HepG2 (cell line): ENCODE results near the gene NRN1L. TPM values are rescaled to one million over a fixed set of nuclear protein-coding genes. Genes with fewer than 3 reads are reported as not detected.

Experiments
- AGO1 ChIP-seq: fragments of 200-400 bp; formaldehyde crosslinking; IDR thresholded peaks from 2 replicates; pipeline ENCODE4 v1.6.1; 2017; ENCODE audit warnings: mild to moderate bottlenecking, low read depth, low read length, moderate library complexity; ENCODE audit not compliant: poor library complexity, severe bottlenecking
- CBFB ChIP-seq: sonication (generic); formaldehyde crosslinking; IDR thresholded peaks from 2 replicates; pipeline ENCODE4 v1.4.0; 2020; ENCODE audit warnings: missing genetic modification reagents
- EED ChIP-seq: sonication (generic); formaldehyde crosslinking; IDR thresholded peaks from 2 replicates; pipeline ENCODE4 v1.5.0; 2020; ENCODE audit warnings: mild to moderate bottlenecking, missing genetic modification reagents
- ELF1 ChIP-seq: sonication (generic); formaldehyde crosslinking; IDR thresholded peaks from 2 replicates; pipeline ENCODE4 v1.4.0; 2020; ENCODE audit warnings: missing genetic modification reagents
- GATAD2A ChIP-seq: IDR thresholded peaks from 2 replicates; pipeline ENCODE4 v1.6.1; 2016
- HMG20A ChIP-seq: IDR thresholded peaks from 2 replicates; pipeline ENCODE4 v1.6.1; 2016; ENCODE audit warnings: borderline replicate concordance
- HNF4G ChIP-seq, 2 experiments: sonication (generic) in 1 of 2; formaldehyde crosslinking in 1 of 2; IDR thresholded peaks; 2 replicates each; pipeline versions ENCODE4 v1.4.0 to v1.6.1; 2011 to 2020; ENCODE audit warnings: borderline replicate concordance in 2 of 2, low read depth in 2 of 2, mild to moderate bottlenecking in 2 of 2, low read length in 1 of 2, missing genetic modification reagents in 1 of 2, moderate library complexity in 1 of 2
- JUND ChIP-seq: sonication (generic); formaldehyde crosslinking; IDR thresholded peaks from 2 replicates; pipeline ENCODE4 v1.8.0; 2022; ENCODE audit warnings: mild to moderate bottlenecking, missing genetic modification reagents
- MIER2 ChIP-seq: IDR thresholded peaks from 2 replicates; pipeline ENCODE4 v1.6.1; 2016; ENCODE audit warnings: missing biosample characterization, missing genetic modification reagents
- NFATC3 ChIP-seq: sonication (generic); formaldehyde crosslinking; IDR thresholded peaks from 2 replicates; pipeline ENCODE4 v1.5.1; 2020; ENCODE audit warnings: mild to moderate bottlenecking, missing genetic modification reagents
- RXRA ChIP-seq: sonication (generic); formaldehyde crosslinking; IDR thresholded peaks from 2 replicates; pipeline ENCODE4 v1.5.1; 2020; ENCODE audit warnings: missing genetic modification reagents
- SMYD3 ChIP-seq: sonication (generic); formaldehyde crosslinking; IDR thresholded peaks from 2 replicates; pipeline ENCODE4 v1.8.1; 2023; ENCODE audit warnings: mild to moderate bottlenecking, missing genetic modification reagents
- SOX5 ChIP-seq: IDR thresholded peaks from 2 replicates; pipeline ENCODE4 v1.6.1; 2016; ENCODE audit warnings: borderline replicate concordance
- SP140L ChIP-seq: sonication (generic); formaldehyde crosslinking; IDR thresholded peaks from 2 replicates; pipeline ENCODE4 v1.4.0; 2020; ENCODE audit warnings: missing genetic modification reagents, borderline replicate concordance
- SRF ChIP-seq: IDR thresholded peaks from 2 replicates; pipeline ENCODE4 v1.6.1; 2011; ENCODE audit warnings: mild to moderate bottlenecking, low read depth, low read length, moderate library complexity
- TMF1 ChIP-seq: sonication (generic); formaldehyde crosslinking; IDR thresholded peaks from 2 replicates; pipeline ENCODE4 v1.8.1; 2022; ENCODE audit warnings: low read depth, missing genetic modification reagents
- WIZ ChIP-seq: sonication (generic); formaldehyde crosslinking; IDR thresholded peaks from 2 replicates; pipeline ENCODE4 v1.5.1; 2020; ENCODE audit warnings: mild to moderate bottlenecking, missing genetic modification reagents
- ZFP36 ChIP-seq: fragments of 150-350 bp; IDR thresholded peaks from 2 replicates; pipeline ENCODE4 v1.6.1; 2018; ENCODE audit warnings: borderline replicate concordance, low read length, low read depth; ENCODE audit not compliant: partially characterized antibody
- ZFP41 ChIP-seq: sonication (generic); formaldehyde crosslinking; IDR thresholded peaks from 2 replicates; pipeline ENCODE4 v1.4.0; 2020; ENCODE audit warnings: mild to moderate bottlenecking, missing genetic modification reagents, borderline replicate concordance
- ZNF44 ChIP-seq: sonication (generic); formaldehyde crosslinking; IDR thresholded peaks from 2 replicates; pipeline ENCODE4 v1.5.1; 2020; ENCODE audit warnings: mild to moderate bottlenecking, missing genetic modification reagents
- ZNF562 ChIP-seq: sonication (generic); formaldehyde crosslinking; IDR thresholded peaks from 2 replicates; pipeline ENCODE4 v1.8.0; 2022; ENCODE audit warnings: missing genetic modification reagents, borderline replicate concordance
- polyA plus RNA-seq, 8 experiments: library from polyadenylated mRNA; depleted of rRNA in 3 of 8; stranded (reverse) in 7 of 8; unstranded in 1 of 8; fragments of >200 nt; fragmentation: Illumina TruSeq in 4 of 8; extraction: Trizol in 4 of 8; gene quantifications; 2 replicates each; pipeline versions ENCODE4 v1.2.1 to v1.2.3, GENCODE V29; 2011 to 2016; ENCODE audit warnings: low read depth in 4 of 8, missing spikeins in 1 of 8, mixed read lengths in 1 of 8; ENCODE audit not compliant: insufficient read depth in 1 of 8
- total RNA-seq, 5 experiments: library from RNA; depleted of rRNA; stranded (reverse); fragments of >200 nt; fragmentation: Illumina TruSeq; extraction: Trizol; gene quantifications; 2 replicates each; pipeline ENCODE4 v1.2.3, GENCODE V29; 2016; ENCODE audit warnings: low read depth in 1 of 5
- TF ChIP-seq, protein P1 (sequence below): sonication (generic); formaldehyde crosslinking; conservative IDR thresholded peaks from 2 replicates; pipeline ENCODE4 v1.4.0; 2020; ENCODE audit warnings: mild to moderate bottlenecking, missing genetic modification reagents, moderate library complexity
- TF ChIP-seq, protein P2 (sequence below): sonication (generic); formaldehyde crosslinking; IDR thresholded peaks from 2 replicates; pipeline ENCODE4 v1.4.0; 2020; ENCODE audit warnings: mild to moderate bottlenecking, missing genetic modification reagents
- TF ChIP-seq, protein P3 (sequence below): IDR thresholded peaks from 2 replicates; pipeline ENCODE4 v1.6.1; 2016; ENCODE audit warnings: mild to moderate bottlenecking, missing biosample characterization, missing genetic modification reagents

The NRN1L gene
- total and polyA plus RNA-seq, 2 of the 13 experiments (the other 11 are each of a cell fraction or from before 2014, with no cell fraction given) = 0.53 to 1.2 TPM

DNA sequence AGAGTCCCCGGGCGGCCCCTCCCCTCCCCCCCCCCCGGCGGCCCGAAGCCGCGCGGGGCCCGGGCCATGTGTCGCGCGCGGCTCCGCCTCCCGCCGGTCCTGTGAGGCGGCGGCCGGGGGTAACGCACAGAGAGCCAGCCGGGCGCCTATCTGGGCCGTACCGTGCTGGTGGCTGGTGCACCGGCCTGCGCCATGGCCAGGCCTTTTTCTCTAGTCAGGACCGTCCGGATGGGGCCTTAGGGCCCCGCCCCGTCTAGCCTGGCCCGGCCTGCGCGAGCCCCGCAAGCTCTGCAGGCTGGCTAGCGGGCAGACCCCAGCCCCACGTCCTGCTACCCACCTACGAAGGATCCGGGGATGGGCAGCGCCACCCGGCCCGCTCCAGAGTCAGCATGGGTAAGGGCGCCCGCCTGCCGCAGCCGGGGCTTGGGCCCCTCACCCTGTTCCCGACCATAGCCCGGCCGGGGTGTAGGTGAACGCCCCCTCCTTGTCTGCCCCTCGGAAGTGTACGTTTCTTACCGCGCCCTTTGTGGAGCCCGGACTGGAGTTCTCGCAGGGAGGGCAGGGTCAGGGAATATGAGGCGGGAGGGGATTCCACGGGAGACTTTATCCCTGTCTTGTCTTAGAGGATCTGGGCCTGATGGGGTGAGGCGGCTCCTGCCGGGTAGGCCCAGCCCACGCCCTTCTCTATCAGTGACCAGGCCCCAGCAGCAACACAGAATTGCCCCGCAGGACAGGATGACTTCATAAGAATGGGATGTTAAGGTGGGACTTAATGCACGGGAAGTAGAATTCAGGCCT lies 37.4 kb upstream of the NRN1L start, which contains the start of gene CENPT (continued):
- TF ChIP-seq ZFP41 = no peak; the same call in 1 of the 2 replicates
- TF ChIP-seq MIER2 = no peak
- no peak for TF ChIP-seq GATAD2A
- no peak; the same call in 1 of the 2 replicates for TF ChIP-seq TMF1 (CRISPR knock-in tag)
- TF ChIP-seq HNF4G (IDR thresholded peaks at IDR 0.05; ENCODE audit: borderline replicate concordance, low read depth, low read length) = no peak
- no peak for TF ChIP-seq HNF4G (CRISPR knock-in tag; IDR thresholded peaks at IDR 0.05; ENCODE audit: borderline replicate concordance, low read depth)
- no peak for TF ChIP-seq AGO1
- TF ChIP-seq HMG20A = no peak
- TF ChIP-seq, protein P1, sequence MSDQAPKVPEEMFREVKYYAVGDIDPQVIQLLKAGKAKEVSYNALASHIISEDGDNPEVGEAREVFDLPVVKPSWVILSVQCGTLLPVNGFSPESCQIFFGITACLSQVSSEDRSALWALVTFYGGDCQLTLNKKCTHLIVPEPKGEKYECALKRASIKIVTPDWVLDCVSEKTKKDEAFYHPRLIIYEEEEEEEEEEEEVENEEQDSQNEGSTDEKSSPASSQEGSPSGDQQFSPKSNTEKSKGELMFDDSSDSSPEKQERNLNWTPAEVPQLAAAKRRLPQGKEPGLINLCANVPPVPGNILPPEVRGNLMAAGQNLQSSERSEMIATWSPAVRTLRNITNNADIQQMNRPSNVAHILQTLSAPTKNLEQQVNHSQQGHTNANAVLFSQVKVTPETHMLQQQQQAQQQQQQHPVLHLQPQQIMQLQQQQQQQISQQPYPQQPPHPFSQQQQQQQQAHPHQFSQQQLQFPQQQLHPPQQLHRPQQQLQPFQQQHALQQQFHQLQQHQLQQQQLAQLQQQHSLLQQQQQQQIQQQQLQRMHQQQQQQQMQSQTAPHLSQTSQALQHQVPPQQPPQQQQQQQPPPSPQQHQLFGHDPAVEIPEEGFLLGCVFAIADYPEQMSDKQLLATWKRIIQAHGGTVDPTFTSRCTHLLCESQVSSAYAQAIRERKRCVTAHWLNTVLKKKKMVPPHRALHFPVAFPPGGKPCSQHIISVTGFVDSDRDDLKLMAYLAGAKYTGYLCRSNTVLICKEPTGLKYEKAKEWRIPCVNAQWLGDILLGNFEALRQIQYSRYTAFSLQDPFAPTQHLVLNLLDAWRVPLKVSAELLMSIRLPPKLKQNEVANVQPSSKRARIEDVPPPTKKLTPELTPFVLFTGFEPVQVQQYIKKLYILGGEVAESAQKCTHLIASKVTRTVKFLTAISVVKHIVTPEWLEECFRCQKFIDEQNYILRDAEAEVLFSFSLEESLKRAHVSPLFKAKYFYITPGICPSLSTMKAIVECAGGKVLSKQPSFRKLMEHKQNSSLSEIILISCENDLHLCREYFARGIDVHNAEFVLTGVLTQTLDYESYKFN = no peak
- 0 out of 2 replicates have a peak, but pooled peaks have one; percentile 49 for TF ChIP-seq RXRA
- TF ChIP-seq ELF1 (CRISPR knock-in tag) = no peak
- TF ChIP-seq SRF = no peak
- TF ChIP-seq NFATC3 (CRISPR knock-in tag) = no peak
- no peak for TF ChIP-seq ZNF562 (CRISPR knock-in tag)
- TF ChIP-seq WIZ (CRISPR knock-in tag) = no peak
- TF ChIP-seq CBFB (CRISPR knock-in tag) = no peak
- TF ChIP-seq SMYD3 (CRISPR knock-in tag) = no peak
- TF ChIP-seq, protein P2, sequence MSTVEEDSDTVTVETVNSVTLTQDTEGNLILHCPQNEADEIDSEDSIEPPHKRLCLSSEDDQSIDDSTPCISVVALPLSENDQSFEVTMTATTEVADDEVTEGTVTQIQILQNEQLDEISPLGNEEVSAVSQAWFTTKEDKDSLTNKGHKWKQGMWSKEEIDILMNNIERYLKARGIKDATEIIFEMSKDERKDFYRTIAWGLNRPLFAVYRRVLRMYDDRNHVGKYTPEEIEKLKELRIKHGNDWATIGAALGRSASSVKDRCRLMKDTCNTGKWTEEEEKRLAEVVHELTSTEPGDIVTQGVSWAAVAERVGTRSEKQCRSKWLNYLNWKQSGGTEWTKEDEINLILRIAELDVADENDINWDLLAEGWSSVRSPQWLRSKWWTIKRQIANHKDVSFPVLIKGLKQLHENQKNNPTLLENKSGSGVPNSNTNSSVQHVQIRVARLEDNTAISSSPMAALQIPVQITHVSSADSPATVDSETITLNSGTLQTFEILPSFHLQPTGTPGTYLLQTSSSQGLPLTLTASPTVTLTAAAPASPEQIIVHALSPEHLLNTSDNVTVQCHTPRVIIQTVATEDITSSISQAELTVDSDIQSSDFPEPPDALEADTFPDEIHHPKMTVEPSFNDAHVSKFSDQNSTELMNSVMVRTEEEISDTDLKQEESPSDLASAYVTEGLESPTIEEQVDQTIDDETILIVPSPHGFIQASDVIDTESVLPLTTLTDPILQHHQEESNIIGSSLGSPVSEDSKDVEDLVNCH (CRISPR knock-in tag) = no peak
- TF ChIP-seq, protein P3, sequence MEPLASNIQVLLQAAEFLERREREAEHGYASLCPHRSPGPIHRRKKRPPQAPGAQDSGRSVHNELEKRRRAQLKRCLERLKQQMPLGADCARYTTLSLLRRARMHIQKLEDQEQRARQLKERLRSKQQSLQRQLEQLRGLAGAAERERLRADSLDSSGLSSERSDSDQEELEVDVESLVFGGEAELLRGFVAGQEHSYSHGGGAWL (CRISPR knock-in tag) = peak; percentile 29; the same call in 1 of the 2 replicates
- no peak for TF ChIP-seq ZFP36
- TF ChIP-seq SOX5 (CRISPR knock-in tag) = no peak
- TF ChIP-seq ZNF44 = peak; percentile 83; the same call in 1 of the 2 replicates
- TF ChIP-seq SP140L (CRISPR knock-in tag) = no peak
- peak; percentile 72 for TF ChIP-seq JUND (CRISPR knock-in tag)
- TF ChIP-seq EED (CRISPR knock-in tag) = no peak
